Mesenchymal stem cell (in vitro differentiated cells and primary cell): Measurements from ENCODE around the gene KCNG4.
A peak's percentile ranks its signal among the peaks of the same experiment; 100 is the strongest.

ENCODE experiments used
- DNase-seq: peaks from one replicate; pipeline ENCODE4 v3.0.0-alpha.2; 2013
- H2AFZ ChIP-seq: one replicate; pipeline ENCODE4 v1.6.1; 2013; ENCODE audit warnings: low read depth, mild to moderate bottlenecking, control low read depth, inconsistent platforms, low read length, moderate library complexity
- H2AK5ac ChIP-seq: 2 replicates; pipeline ENCODE4 v1.6.1; 2013; ENCODE audit warnings: low read length, moderate library complexity, mild to moderate bottlenecking, inconsistent platforms; ENCODE audit not compliant: severe bottlenecking
- H2BK120ac ChIP-seq: one replicate; pipeline ENCODE4 v1.6.1; 2013; ENCODE audit warnings: low read depth, mild to moderate bottlenecking, inconsistent platforms, low read length, moderate library complexity
- H2BK12ac ChIP-seq, 2 experiments: one replicate each; pipeline ENCODE4 v1.6.1; 2013; ENCODE audit warnings: inconsistent platforms in 2 of 2, low read length in 2 of 2, mild to moderate bottlenecking in 2 of 2, moderate library complexity in 2 of 2, control low read depth in 1 of 2
- H2BK15ac ChIP-seq: one replicate; pipeline ENCODE4 v1.6.1; 2013; ENCODE audit warnings: mild to moderate bottlenecking, low read depth, inconsistent platforms; ENCODE audit not compliant: poor library complexity, severe bottlenecking
- H2BK5ac ChIP-seq: 2 replicates; pipeline ENCODE4 v1.6.1; 2013; ENCODE audit warnings: low read depth, mild to moderate bottlenecking, low read length, control low read depth, inconsistent platforms; ENCODE audit not compliant: poor library complexity, severe bottlenecking
- H3K14ac ChIP-seq, 2 experiments: one replicate each; pipeline ENCODE4 v1.6.1; 2013; ENCODE audit warnings: inconsistent platforms in 2 of 2, low read length in 2 of 2, control low read depth in 1 of 2, mild to moderate bottlenecking in 1 of 2, moderate library complexity in 1 of 2
- H3K18ac ChIP-seq, 2 experiments: one replicate each; pipeline ENCODE4 v1.6.1; 2013; ENCODE audit warnings: inconsistent platforms in 2 of 2, low read length in 2 of 2, control low read depth in 1 of 2, low read depth in 1 of 2, mild to moderate bottlenecking in 1 of 2
- H3K23ac ChIP-seq, 2 experiments: one replicate each; pipeline ENCODE4 v1.6.1; 2013; ENCODE audit warnings: inconsistent platforms in 2 of 2, low read length in 2 of 2, mild to moderate bottlenecking in 2 of 2, moderate library complexity in 2 of 2, control low read depth in 1 of 2
- H3K27ac ChIP-seq: 2 replicates; pipeline ENCODE4 v1.5.1; 2013; ENCODE audit warnings: mild to moderate bottlenecking, moderate library complexity, low read length, control low read depth, inconsistent platforms; ENCODE audit not compliant: poor library complexity, severe bottlenecking
- H3K27me3 ChIP-seq, 2 experiments: 2 replicates each; pipeline versions ENCODE4 v1.6.1 to v1.7.0; 2013; ENCODE audit warnings: low read length in 2 of 2, mild to moderate bottlenecking in 2 of 2, moderate library complexity in 2 of 2, control low read depth in 1 of 2, inconsistent platforms in 1 of 2; ENCODE audit not compliant: control insufficient read depth in 1 of 2, insufficient read depth in 1 of 2
- H3K36me3 ChIP-seq, 2 experiments: 2 replicates each; pipeline versions ENCODE4 v1.6.1 to v1.7.0; 2013; ENCODE audit warnings: low read length in 2 of 2, control low read depth in 1 of 2, inconsistent platforms in 1 of 2, low read depth in 1 of 2, mild to moderate bottlenecking in 1 of 2; ENCODE audit not compliant: insufficient read depth in 2 of 2, control insufficient read depth in 1 of 2
- H3K4ac ChIP-seq, 2 experiments: one replicate each; pipeline ENCODE4 v1.6.1; 2013; ENCODE audit warnings: inconsistent platforms in 2 of 2, low read length in 2 of 2, mild to moderate bottlenecking in 2 of 2, moderate library complexity in 2 of 2, control low read depth in 1 of 2, low read depth in 1 of 2
- H3K4me1 ChIP-seq: 2 replicates; pipeline ENCODE4 v1.6.1; 2013; ENCODE audit warnings: low read depth, low read length, control low read depth; ENCODE audit not compliant: control insufficient read depth, insufficient read depth
- H3K4me2 ChIP-seq: 2 replicates; pipeline ENCODE4 v1.6.1; 2013; ENCODE audit warnings: low read length, mild to moderate bottlenecking, inconsistent platforms; ENCODE audit not compliant: poor library complexity, severe bottlenecking
- H3K4me3 ChIP-seq, 2 experiments: 2 replicates each; pipeline versions ENCODE4 v1.5.1 to v1.7.0; 2013; ENCODE audit warnings: low read length in 2 of 2, mild to moderate bottlenecking in 2 of 2, control low read depth in 1 of 2, low read depth in 1 of 2; ENCODE audit not compliant: insufficient read depth in 1 of 2
- H3K79me1 ChIP-seq: replicated peaks from 2 replicates; pipeline ENCODE4 v1.6.1; 2013; ENCODE audit warnings: mild to moderate bottlenecking, control low read depth, low read length, inconsistent platforms; ENCODE audit not compliant: poor library complexity, severe bottlenecking
- H3K9ac ChIP-seq: 2 replicates; pipeline ENCODE4 v1.7.0; 2013; ENCODE audit warnings: mild to moderate bottlenecking, low read length, moderate library complexity
- H3K9me3 ChIP-seq: 2 replicates; pipeline ENCODE4 v1.7.0; 2013; ENCODE audit warnings: mild to moderate bottlenecking, low read length; ENCODE audit not compliant: control insufficient read depth
- H4K8ac ChIP-seq: one replicate; pipeline ENCODE4 v1.6.1; 2013; ENCODE audit warnings: inconsistent platforms, mild to moderate bottlenecking, low read length, moderate library complexity
- H4K91ac ChIP-seq: one replicate; pipeline ENCODE4 v1.6.1; 2013; ENCODE audit warnings: mild to moderate bottlenecking, low read length, inconsistent platforms
- WGBS: methylation state at CpG from one replicate; pipeline ENCODE4 v1.1.7; 2013; ENCODE audit warnings: mixed read lengths; 5-methylcytosine and 5-hydroxymethylcytosine counted together

KCNG4 gene

DNA sequence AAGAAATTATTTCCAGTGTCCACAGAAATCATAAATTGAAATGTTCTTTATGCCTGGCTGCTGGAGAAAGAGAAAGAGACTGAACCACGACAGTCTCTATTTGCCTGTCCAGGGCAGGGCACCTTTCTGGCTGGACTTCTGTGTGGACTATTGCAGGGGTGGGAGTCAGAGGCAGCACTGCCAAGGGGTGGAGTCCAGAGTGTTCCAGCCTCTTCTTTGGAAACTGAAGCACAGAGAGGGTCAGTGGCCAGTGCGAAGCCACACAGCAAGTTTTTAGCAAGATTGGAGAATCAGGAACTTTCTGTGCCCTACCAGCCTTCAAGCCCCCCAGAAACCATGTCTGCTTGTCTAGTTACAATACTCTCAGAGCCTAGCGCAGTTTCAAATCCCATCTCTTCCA, 15.3 kb downstream of the KCNG4 start:
- Histone ChIP-seq H3K4ac (no peak overlapping the region), H3K4me2 (no peak overlapping the region), H2AK5ac (no peak overlapping the region), H3K27me3 (peaks cover 4 to 22% of the 10 kb centered on the region in 2 experiments), H3K23ac (no peak overlapping the region), H3K27ac (no peak overlapping the region), H2BK5ac (no peak overlapping the region), H3K79me1 (no peaks in the 10 kb centered on the region), H2AFZ (no peak overlapping the region), H3K14ac (no peak overlapping the region), H3K4me3 (no peak overlapping the region), H3K18ac (no peak overlapping the region), H2BK15ac (no peak overlapping the region), H3K4me1 (peaks cover 17% of the 10 kb centered on the region), H4K8ac (no peak overlapping the region), H3K9ac (no peak overlapping the region), H3K9me3 (no peaks in the 10 kb centered on the region), H2BK12ac (no peak overlapping the region), H2BK120ac (no peak overlapping the region), H4K91ac (no peak overlapping the region), H3K36me3 (no peaks in the 10 kb centered on the region)
- 96% methylated on average over 3 of the region's 3 CpGs for WGBS
- no peak for DNase-seq

DNA sequence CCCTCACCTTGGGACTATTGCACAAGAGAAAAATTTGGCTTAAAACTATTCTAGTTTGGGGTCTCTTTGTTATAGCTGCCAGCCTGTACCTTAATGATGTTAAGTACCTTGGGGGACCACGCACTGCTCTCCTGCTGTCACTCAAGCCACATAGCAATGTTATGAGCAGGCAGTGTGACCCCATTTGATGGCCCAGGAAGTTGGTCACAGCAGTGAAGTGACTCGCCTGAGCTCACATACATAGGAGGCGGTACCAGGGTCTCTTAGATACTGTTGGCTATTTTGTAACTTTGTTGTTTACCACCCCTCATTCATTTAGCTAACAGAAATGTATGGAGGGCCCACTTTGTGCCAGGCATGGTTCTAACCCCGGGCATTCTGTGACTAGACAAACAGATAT, 16.4 kb downstream of the KCNG4 start:
- Histone ChIP-seq H3K18ac (no peak overlapping the region), H2BK5ac (no peak overlapping the region), H3K4me3 (no peak overlapping the region), H3K23ac (no peak overlapping the region), H3K14ac (no peak overlapping the region), H3K9ac (no peak overlapping the region), H4K91ac (no peak overlapping the region), H3K36me3 (no peaks in the 10 kb centered on the region), H2BK12ac (no peak overlapping the region), H3K4ac (no peak overlapping the region), H3K4me1 (peaks cover 14% of the 10 kb centered on the region), H3K27ac (no peak overlapping the region), H2AK5ac (no peak overlapping the region), H3K9me3 (no peaks in the 10 kb centered on the region), H2BK15ac (no peak overlapping the region), H3K4me2 (no peak overlapping the region), H3K79me1 (no peaks in the 10 kb centered on the region), H3K27me3 (peaks cover 6 to 26% of the 10 kb centered on the region in 2 experiments), H2AFZ (no peak overlapping the region), H2BK120ac (no peak overlapping the region), H4K8ac (no peak overlapping the region)
- WGBS = 76% methylated on average over 2 of the region's 4 CpGs
- no peak for DNase-seq

DNA sequence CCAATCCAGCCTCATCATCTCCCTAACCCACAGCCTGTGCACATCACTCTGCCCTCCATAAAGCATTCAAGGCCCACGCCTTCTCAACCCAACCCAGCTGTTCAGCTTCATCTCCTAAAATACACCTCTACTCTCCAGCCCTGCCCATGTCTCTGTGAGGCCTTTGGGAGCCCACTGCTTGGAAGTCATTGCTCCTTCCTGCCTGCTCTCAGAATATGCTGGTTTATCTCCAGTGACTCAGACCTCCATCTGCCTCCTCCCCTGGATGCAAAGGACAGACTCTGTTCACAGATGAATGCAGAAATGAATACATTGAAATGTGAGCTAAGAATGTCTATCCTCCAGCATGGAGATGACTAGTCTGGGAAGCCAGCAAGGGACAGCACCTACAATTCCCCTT, 19.0 kb downstream of the KCNG4 start:
- Histone ChIP-seq H3K27ac (no peak overlapping the region), H3K23ac (no peak overlapping the region), H3K4me1 (peaks cover 6% of the 10 kb centered on the region), H2BK120ac (no peak overlapping the region), H3K27me3 (peaks cover 16 to 45% of the 10 kb centered on the region in 2 experiments), H4K8ac (no peak overlapping the region), H3K9ac (no peak overlapping the region), H2AFZ (no peak overlapping the region), H3K14ac (no peak overlapping the region), H3K36me3 (no peaks in the 10 kb centered on the region), H3K9me3 (no peaks in the 10 kb centered on the region), H3K4me2 (no peak overlapping the region), H4K91ac (no peak overlapping the region), H3K18ac (no peak overlapping the region), H2BK12ac (no peak overlapping the region), H2BK5ac (no peak overlapping the region), H3K4me3 (no peak overlapping the region), H2AK5ac (no peak overlapping the region), H3K4ac (no peak overlapping the region), H3K79me1 (no peaks in the 10 kb centered on the region), H2BK15ac (no peak overlapping the region)
- WGBS = 92% methylated on average over 1 of the region's 1 CpG
- DNase-seq = peak; percentile 20

GRCh38 chr16:84218956-84219355, 20.9 kb downstream of the KCNG4 start:
- H2AFZ ChIP-seq = no peak overlapping the region
- no peak overlapping the region for H2BK120ac ChIP-seq
- H2BK12ac ChIP-seq = no peak overlapping the region
- H3K14ac ChIP-seq = no peak overlapping the region
- H3K9ac ChIP-seq = no peak overlapping the region
- H4K8ac ChIP-seq = no peak overlapping the region
- peaks cover 22 to 42% of the 10 kb centered on the region in 2 experiments for H3K27me3 ChIP-seq
- H3K79me1 ChIP-seq = no peaks in the 10 kb centered on the region
- no peaks in the 10 kb centered on the region for H3K9me3 ChIP-seq
- WGBS = 67% methylated on average over 5 of the region's 6 CpGs
- no peak for DNase-seq
- no peak overlapping the region for H3K27ac ChIP-seq
- H3K4ac ChIP-seq = peak overlapping the region in 1 of 2 experiments; percentile 24
- no peaks in the 10 kb centered on the region for H3K36me3 ChIP-seq
- no peak overlapping the region for H3K18ac ChIP-seq
- H3K4me1 ChIP-seq = peaks cover 3% of the 10 kb centered on the region
- no peak overlapping the region for H4K91ac ChIP-seq
- H2BK15ac ChIP-seq = no peak overlapping the region
- H3K4me3 ChIP-seq = no peak overlapping the region
- no peak overlapping the region for H2BK5ac ChIP-seq
- no peak overlapping the region for H3K4me2 ChIP-seq
- H3K23ac ChIP-seq = no peak overlapping the region
- no peak overlapping the region for H2AK5ac ChIP-seq
